Upper lobe of right lung (tissue), 1 donor: ENCODE results near the gene TMEM9. TPM values are rescaled to one million over a fixed set of nuclear protein-coding genes. Genes with fewer than 3 reads are reported as not detected.
"Not testable (repeated sequence)": the region's sequence is repeated elsewhere in the genome, so short reads cannot be mapped to it uniquely, and the experiment has no call there.

Experiments used
- ATAC-seq: fragments of 200-7000 bp; cut with Tn5 transposase; one replicate; pipeline ENCODE4 v1.9.1; 2020; ENCODE audit warnings: mild to moderate bottlenecking, moderate library complexity
- DNase-seq: peaks from one replicate; pipeline ENCODE4 v3.0.0-alpha.2; 2020
- H3K27ac ChIP-seq: fragments of 200-600 bp; one replicate; pipeline ENCODE4 v1.8.0; 2022
- H3K27me3 ChIP-seq: fragments of 200-600 bp; one replicate; pipeline ENCODE4 v1.8.0; 2022; ENCODE audit warnings: mild to moderate bottlenecking
- H3K36me3 ChIP-seq: fragments of 200-600 bp; one replicate; pipeline ENCODE4 v1.8.0; 2022
- H3K4me1 ChIP-seq: fragments of 200-600 bp; one replicate; pipeline ENCODE4 v1.8.0; 2022
- H3K4me3 ChIP-seq: fragments of 200-600 bp; one replicate; pipeline ENCODE4 v1.8.0; 2022; ENCODE audit warnings: mild to moderate bottlenecking
- H3K9me3 ChIP-seq: fragments of 200-600 bp; one replicate; pipeline ENCODE4 v1.8.0; 2022
- CTCF ChIP-seq: fragments of 200-600 bp; IDR thresholded peaks from one replicate; pipeline ENCODE4 v1.8.0; 2022; ENCODE audit warnings: antibody characterized with exemption
- intact Hi-C: fragments of 100-400 bp; cut with DNase I; formaldehyde crosslinking; loops from one replicate; pipeline ENCODE4 v1.11.0; 2022
- total RNA-seq: library from RNA; stranded (reverse); fragmentation: NEBNext Ultra II Directional; extraction: Animal tissue kit (Norgen Biotek cat#: 25700); gene quantifications from one replicate; pipeline ENCODE4 v1.2.1, GENCODE V29; 2021
- donor health status: DM: no; HTN: yes; CAD: no; lungs with severe emphysema.

The TMEM9 gene
- total RNA-seq, 1 donor from 2014 or later, result 59.3 TPM

GRCh38 chr1:201169971-201170532 is 15.8 kb upstream of the TMEM9 start:
- intact Hi-C loops, result no loop called here
- peak overlapping the region; percentile 79 for H3K4me3 ChIP-seq
- no peaks in the 10 kb centered on the region for H3K27me3 ChIP-seq
- DNase-seq, result no peak
- H3K9me3 ChIP-seq, result no peaks in the 10 kb centered on the region
- H3K4me1 ChIP-seq, result peaks cover 5% of the 10 kb centered on the region
- peak overlapping the region; percentile 94 for H3K27ac ChIP-seq
- H3K36me3 ChIP-seq, result no peaks in the 10 kb centered on the region
- no peak for TF ChIP-seq CTCF
- no peak for ATAC-seq

- intact Hi-C loops, result no loop called here
- Histone ChIP-seq H3K36me3 (no peaks in the 10 kb centered on the region), H3K27ac (no peak overlapping the region), H3K9me3 (no peaks in the 10 kb centered on the region), H3K4me1 (peaks cover 5% of the 10 kb centered on the region), H3K4me3 (no peak overlapping the region), H3K27me3 (no peaks in the 10 kb centered on the region)
- no peak for ATAC-seq
- no peak for TF ChIP-seq CTCF
- DNase-seq, result peak; percentile 5
Observed at GRCh38 chr1:201169203-201169602, 14.9 kb upstream of the TMEM9 start.

DNA sequence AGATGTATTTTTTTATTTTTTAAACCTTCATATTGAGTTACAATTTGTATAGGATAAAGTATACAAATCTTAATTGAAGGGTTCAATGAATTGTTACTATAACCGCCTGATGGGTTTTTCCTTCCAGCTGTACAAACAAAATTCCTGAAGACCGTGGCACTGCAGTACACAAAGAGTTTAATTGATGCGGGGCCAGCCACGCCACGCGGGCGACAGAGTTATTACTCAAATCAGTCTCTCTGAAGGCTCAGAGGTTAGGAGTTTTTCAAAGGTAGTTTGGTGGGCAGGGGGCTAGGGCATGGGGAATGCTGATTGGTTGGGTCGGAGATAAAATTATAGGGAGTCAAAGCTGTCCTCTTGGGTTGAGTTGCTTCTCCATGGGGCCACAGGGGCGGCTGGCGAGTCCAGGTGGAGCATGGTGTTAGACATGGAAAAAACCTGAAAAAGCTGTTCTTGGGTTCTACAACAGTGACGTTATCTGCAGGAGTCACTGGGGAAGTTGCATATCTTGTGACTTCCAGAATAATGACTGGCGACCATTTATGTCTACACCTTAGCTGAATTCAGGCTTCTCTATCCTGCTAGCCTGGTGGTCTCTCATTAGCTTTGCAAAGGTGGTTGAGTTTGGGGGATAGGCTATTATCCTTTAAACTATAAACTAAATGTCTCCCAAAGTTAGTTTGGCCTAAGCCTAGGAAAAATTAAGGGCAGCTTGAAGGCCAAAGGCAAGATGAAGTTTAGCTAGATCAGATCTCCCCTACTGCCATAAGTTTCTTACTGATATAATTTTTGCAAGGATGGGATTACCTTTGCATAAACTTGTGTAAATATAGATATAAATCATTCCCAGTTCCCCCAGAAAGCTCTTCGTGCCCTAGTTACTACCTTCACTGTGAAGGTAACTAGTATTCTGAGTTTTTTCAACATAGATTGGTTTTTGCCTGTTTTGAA is 13.0 kb upstream of the TMEM9 start:
- TF ChIP-seq CTCF, result no peak
- Histone ChIP-seq H3K27me3 (no peaks in the 10 kb centered on the region), H3K4me1 (peaks cover 5% of the 10 kb centered on the region), H3K27ac (no peak overlapping the region), H3K9me3 (no peaks in the 10 kb centered on the region), H3K36me3 (no peaks in the 10 kb centered on the region), H3K4me3 (no peak overlapping the region)
- DNase-seq (no peak), ATAC-seq (no peak)
- intact Hi-C loops, result no loop called here

GRCh38 chr1:201164645-201165044 is 10.4 kb upstream of the TMEM9 start:
- H3K9me3 ChIP-seq, result no peaks in the 10 kb centered on the region
- ATAC-seq, result no peak
- TF ChIP-seq CTCF, result no peak
- no peaks in the 10 kb centered on the region for H3K4me1 ChIP-seq
- no peak for DNase-seq
- H3K27ac ChIP-seq, result no peak overlapping the region
- H3K27me3 ChIP-seq, result no peaks in the 10 kb centered on the region
- no peaks in the 10 kb centered on the region for H3K36me3 ChIP-seq
- no peak overlapping the region for H3K4me3 ChIP-seq
- intact Hi-C loops, result no loop called here

- no peak for TF ChIP-seq CTCF
- H3K4me3 ChIP-seq, result no peak overlapping the region
- H3K9me3 ChIP-seq, result no peaks in the 10 kb centered on the region
- H3K4me1 ChIP-seq, result no peaks in the 10 kb centered on the region
- DNase-seq (no peak), ATAC-seq (no peak)
- H3K36me3 ChIP-seq, result no peaks in the 10 kb centered on the region
- intact Hi-C loops, result no loop called here
- no peaks in the 10 kb centered on the region for H3K27me3 ChIP-seq
- no peak overlapping the region for H3K27ac ChIP-seq
Observed at GRCh38 chr1:201163707-201164106, 9.4 kb upstream of the TMEM9 start.

- intact Hi-C loops, H3K4me3 ChIP-seq, DNase-seq, H3K27me3 ChIP-seq, H3K4me1 ChIP-seq, H3K36me3 ChIP-seq, ATAC-seq, H3K27ac ChIP-seq, H3K9me3 ChIP-seq: not testable (repeated sequence)
Observed at GRCh38 chr1:201163036-201163435, 8.8 kb upstream of the TMEM9 start.
